Naive B cell (primary cell): ENCODE results near the gene ANKMY1. TPM values are rescaled to one million over a fixed set of nuclear protein-coding genes. Genes with fewer than 3 reads are reported as not detected.

Experiments used
- ATAC-seq, 2 donors: fragments of 150-1000 bp; cut with Tn5 transposase; 2 replicates each; pipeline ENCODE4 v1.10.0; 2021; ENCODE audit warnings: low read depth in 2 of 2, mild to moderate bottlenecking in 2 of 2, moderate library complexity in 2 of 2
- DNase-seq: peaks from one replicate; pipeline ENCODE4 v3.0.0; 2022
- H3K27ac Mint-ChIP-seq, 6 donors: one replicate each; pipeline ENCODE4 v1.8.0; 2020 to 2022; ENCODE audit warnings: mild to moderate bottlenecking in 6 of 6, mixed read lengths in 6 of 6, moderate library complexity in 5 of 6, inconsistent platforms in 2 of 6
- H3K27me3 Mint-ChIP-seq, 3 donors: one replicate each; pipeline ENCODE4 v1.8.0; 2021 to 2022; ENCODE audit warnings: mixed read lengths in 3 of 3, mild to moderate bottlenecking in 1 of 3
- H3K36me3 Mint-ChIP-seq, 2 donors: one replicate each; pipeline ENCODE4 v1.8.0; 2020 to 2022; ENCODE audit warnings: mixed read lengths in 2 of 2, inconsistent platforms in 1 of 2, mild to moderate bottlenecking in 1 of 2
- H3K4me1 Mint-ChIP-seq, 3 donors: one replicate each; pipeline ENCODE4 v1.8.0; 2020 to 2022; ENCODE audit warnings: mixed read lengths in 3 of 3, inconsistent platforms in 1 of 3, mild to moderate bottlenecking in 1 of 3, moderate library complexity in 1 of 3
- H3K4me3 Mint-ChIP-seq, 8 donors: one replicate each; pipeline ENCODE4 v1.8.0; 2020 to 2022; ENCODE audit warnings: mild to moderate bottlenecking in 8 of 8, mixed read lengths in 8 of 8, moderate library complexity in 8 of 8, inconsistent platforms in 2 of 8
- H3K9me3 Mint-ChIP-seq, 7 donors: one replicate each; pipeline ENCODE4 v1.8.0; 2020 to 2022; ENCODE audit warnings: mixed read lengths in 7 of 7, mild to moderate bottlenecking in 5 of 7, inconsistent platforms in 2 of 7, moderate library complexity in 1 of 7
- polyA plus RNA-seq, 6 donors: library from polyadenylated mRNA; unstranded; fragments of 300-500 nt; fragmentation: Illumina TruSeq; gene quantifications; one replicate each; pipeline ENCODE4 v1.2.3, GENCODE V29; 2021; ENCODE audit warnings: low read depth in 6 of 6

The ANKMY1 gene
- polyA plus RNA-seq, 6 donors from 2014 or later, result 5.8 to 21.1 (median 8.9) TPM

DNA sequence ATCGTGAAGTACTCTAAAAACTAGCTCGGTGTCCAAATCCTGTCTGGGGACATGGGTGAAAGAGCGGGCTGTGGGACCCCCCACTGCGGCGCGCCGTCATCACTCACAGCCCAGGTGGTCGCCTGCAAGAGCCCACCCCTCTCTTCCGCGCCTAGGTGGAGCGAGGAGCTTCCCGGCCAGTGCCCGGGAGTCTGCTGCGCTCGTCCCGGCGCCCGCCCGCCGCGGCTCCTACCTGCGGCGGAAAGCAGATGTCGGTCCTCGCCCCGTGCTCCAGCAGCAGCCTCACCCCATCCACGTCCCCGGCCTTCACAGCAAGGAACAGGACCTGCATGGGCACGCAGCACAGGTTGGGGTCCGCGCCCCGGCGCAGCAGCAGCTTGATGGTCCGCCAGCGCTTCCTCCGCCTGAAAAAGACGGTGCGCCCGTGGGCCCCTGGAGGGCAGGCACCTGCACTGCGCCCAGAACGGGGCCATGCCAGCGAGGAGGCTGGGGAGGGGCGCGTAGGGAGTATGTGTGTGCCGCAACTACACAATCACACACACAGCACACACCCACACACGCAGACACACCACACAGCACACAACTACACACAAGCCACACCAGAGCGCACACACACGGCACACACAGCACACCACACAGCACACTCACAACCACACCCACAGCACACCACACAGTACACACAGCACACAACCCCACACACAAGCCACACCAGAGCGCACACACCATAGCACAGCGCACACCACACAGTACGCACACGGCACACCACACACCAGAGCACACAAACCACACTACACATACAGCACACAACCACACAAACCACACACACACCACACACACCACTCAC lies 37.4 kb downstream of the ANKMY1 start:
- H3K27ac Mint-ChIP-seq, result peak overlapping the region in 2 of 6 donors; percentile 70 to 86
- H3K4me3 Mint-ChIP-seq, result no peak overlapping the region
- H3K4me1 Mint-ChIP-seq, result peaks cover 0 to 13% (median 10%) of the 10 kb centered on the region in 3 donors
- peaks cover 28 to 37% of the 10 kb centered on the region in 2 donors for H3K36me3 Mint-ChIP-seq
- H3K27me3 Mint-ChIP-seq, result peaks cover 0 to 7% (median 0%) of the 10 kb centered on the region in 3 donors
- DNase-seq, result no peak
- no peak for ATAC-seq
- H3K9me3 Mint-ChIP-seq, result peaks cover 1 to 22% (median 6%) of the 10 kb centered on the region in 7 donors

DNA sequence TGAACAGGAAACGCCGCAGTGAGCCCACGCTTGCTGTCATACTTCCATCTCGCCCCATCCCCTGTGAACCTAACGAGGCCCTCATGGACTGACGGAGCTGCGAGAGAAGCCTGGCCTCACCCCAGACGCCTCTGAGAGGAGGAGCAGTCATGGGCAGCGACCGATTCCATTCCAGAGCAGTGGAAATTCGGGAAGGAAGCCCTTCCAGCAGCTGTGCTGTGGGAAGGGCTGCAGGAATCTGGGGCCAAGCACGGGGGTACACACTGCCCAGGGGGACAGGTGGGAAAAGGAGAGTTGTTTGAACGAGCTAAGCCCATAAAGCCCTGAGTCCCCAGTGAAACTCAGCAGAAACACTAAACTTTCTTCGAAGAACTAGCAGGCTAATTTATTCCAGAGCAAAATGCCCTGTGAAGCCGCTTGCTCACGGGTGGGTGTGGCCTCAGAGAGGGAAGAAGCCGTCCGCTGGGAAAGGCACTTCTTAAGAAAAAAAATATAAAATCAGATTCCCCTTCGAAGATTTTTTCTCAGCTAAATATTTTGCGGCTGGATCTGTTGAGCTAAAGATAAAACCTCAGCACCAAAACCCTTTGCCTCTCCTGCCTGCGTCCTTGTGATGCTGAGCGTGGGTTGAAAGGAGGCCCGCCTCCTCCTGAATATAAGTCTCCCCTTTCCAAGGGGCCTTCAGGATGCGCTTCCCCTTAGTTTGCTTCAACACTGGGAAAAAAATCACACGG lies 38.2 kb downstream of the ANKMY1 start:
- H3K9me3 Mint-ChIP-seq, result peaks cover 1 to 15% (median 6%) of the 10 kb centered on the region in 7 donors
- H3K27ac Mint-ChIP-seq, result peak overlapping the region in 1 of 6 donors; percentile 86
- H3K27me3 Mint-ChIP-seq, result peaks cover 0 to 7% (median 0%) of the 10 kb centered on the region in 3 donors
- no peak overlapping the region for H3K4me3 Mint-ChIP-seq
- H3K36me3 Mint-ChIP-seq, result peaks cover 22 to 30% of the 10 kb centered on the region in 2 donors
- peaks cover 0 to 8% (median 6%) of the 10 kb centered on the region in 3 donors for H3K4me1 Mint-ChIP-seq
- ATAC-seq (no peak), DNase-seq (no peak)

DNA sequence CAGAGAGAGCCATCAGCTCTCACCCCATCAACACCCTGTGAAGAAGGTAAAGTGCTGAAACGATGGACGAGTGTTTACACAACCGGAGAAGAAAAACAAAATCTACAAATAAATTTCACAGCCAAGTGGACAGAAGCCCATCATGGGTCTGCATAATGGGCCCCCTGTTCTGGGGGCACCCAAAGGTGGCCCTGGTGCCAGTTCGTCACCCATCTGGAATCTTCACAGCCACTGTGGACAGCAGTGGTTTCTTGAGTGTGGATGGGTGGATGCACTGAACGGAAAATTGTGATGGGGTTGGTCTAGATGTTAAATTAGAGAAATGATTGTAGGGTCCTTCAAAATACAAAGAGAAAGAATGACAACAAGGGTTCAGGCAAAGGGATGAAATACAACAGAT lies 38.8 kb downstream of the ANKMY1 start:
- ATAC-seq, result no peak
- H3K27ac Mint-ChIP-seq, result no peak overlapping the region
- peaks cover 0 to 7% (median 0%) of the 10 kb centered on the region in 3 donors for H3K27me3 Mint-ChIP-seq
- peaks cover 0 to 11% (median 6%) of the 10 kb centered on the region in 7 donors for H3K9me3 Mint-ChIP-seq
- no peak overlapping the region for H3K4me3 Mint-ChIP-seq
- H3K4me1 Mint-ChIP-seq, result peaks cover 4 to 13% (median 11%) of the 10 kb centered on the region in 3 donors
- peaks cover 16 to 28% of the 10 kb centered on the region in 2 donors for H3K36me3 Mint-ChIP-seq
- DNase-seq, result no peak

DNA sequence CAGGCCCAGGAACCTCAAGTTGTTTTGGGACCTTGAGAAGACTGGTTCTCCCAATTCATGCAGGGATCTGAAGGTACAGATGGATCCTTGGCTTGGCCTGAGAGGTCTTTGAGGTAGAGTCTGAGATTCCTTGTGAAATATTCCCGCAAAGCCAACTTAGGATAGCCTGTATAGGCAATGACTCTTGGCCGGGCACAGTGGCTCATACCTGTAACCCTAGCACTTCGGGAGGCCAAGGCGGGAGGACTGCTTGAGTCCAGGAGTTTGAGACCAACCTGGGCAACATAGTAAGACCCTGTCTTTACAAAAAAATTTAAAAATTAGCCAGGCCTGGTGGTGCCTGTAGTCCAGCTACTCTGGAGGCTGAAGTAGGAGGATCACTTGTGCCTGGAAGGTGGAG lies 40.4 kb downstream of the ANKMY1 start:
- peaks cover 0 to 7% (median 0%) of the 10 kb centered on the region in 3 donors for H3K27me3 Mint-ChIP-seq
- no peak overlapping the region for H3K4me3 Mint-ChIP-seq
- peaks cover 0 to 9% (median 6%) of the 10 kb centered on the region in 7 donors for H3K9me3 Mint-ChIP-seq
- H3K27ac Mint-ChIP-seq, result no peak overlapping the region
- DNase-seq (no peak), ATAC-seq (no peak)
- peaks cover 13 to 21% (median 21%) of the 10 kb centered on the region in 3 donors for H3K4me1 Mint-ChIP-seq
- peaks cover 4 to 28% of the 10 kb centered on the region in 2 donors for H3K36me3 Mint-ChIP-seq

- Mint-ChIP-seq H3K27ac (peak overlapping the region in 4 of 6 donors; percentile 40 to 96 (median 93)), H3K4me3 (no peak overlapping the region), H3K4me1 (peaks cover 13 to 22% (median 19%) of the 10 kb centered on the region in 3 donors), H3K9me3 (no peaks in the 10 kb centered on the region), H3K36me3 (peaks cover 0 to 23% of the 10 kb centered on the region in 2 donors), H3K27me3 (no peaks in the 10 kb centered on the region)
- ATAC-seq (no peak), DNase-seq (no peak)
Observed at GRCh38 chr2:240514631-240515030, 43.2 kb downstream of the ANKMY1 start.

GRCh38 chr2:240513549-240514287 lies 44.1 kb downstream of the ANKMY1 start:
- H3K27ac Mint-ChIP-seq, result peak overlapping the region; percentile 14 to 96 (median 91)
- no peaks in the 10 kb centered on the region for H3K27me3 Mint-ChIP-seq
- H3K9me3 Mint-ChIP-seq, result peaks cover 0 to 4% (median 0%) of the 10 kb centered on the region in 7 donors
- DNase-seq (peak; percentile 71), ATAC-seq (peak; percentile 97 to 99)
- H3K4me3 Mint-ChIP-seq, result peak overlapping the region in 4 of 8 donors; percentile 1 to 54 (median 12)
- H3K36me3 Mint-ChIP-seq, result peaks cover 2 to 27% of the 10 kb centered on the region in 2 donors
- peaks cover 13 to 22% (median 22%) of the 10 kb centered on the region in 3 donors for H3K4me1 Mint-ChIP-seq

DNA sequence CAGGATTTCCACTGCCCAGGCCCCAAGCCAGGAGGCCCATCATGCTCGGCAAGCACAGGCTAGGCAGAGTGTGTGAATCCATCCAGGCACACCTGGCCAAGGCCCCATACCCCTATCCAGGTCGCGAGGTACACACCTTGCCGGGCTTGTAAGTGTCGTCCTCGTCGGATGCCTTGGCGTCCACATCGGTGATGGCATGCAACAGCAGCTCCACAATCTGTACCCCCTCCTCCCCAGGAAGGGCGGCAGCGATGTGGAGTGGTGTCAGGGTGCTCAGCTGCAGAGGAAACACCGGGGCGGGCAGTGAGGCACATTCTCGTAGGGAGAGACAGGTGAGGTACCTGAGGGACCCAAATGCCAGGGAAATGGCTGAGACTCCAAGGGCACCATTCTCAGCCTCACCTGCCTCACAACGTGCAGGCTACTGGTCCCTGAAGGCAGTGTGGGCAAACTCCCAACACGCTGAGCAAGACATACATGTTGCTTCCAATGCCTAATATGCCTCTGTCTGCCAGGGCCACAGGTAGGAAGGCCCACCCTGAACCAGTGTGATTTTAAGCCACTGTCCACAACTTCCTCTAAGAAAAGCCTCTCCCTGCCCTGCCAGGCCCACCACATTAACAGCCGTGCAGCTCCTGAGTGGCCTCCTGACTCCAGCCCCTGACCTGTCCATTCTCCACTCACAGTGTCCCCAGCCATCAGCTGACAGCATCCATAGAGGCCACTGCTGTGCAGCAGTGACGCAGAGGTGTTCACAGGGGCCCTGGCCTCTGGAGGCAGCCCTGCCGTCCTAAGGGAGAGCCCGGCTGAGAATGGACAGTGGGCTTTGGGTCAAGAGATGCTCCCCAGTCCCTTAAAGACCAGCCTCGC lies 44.9 kb downstream of the ANKMY1 start:
- H3K4me1 Mint-ChIP-seq, result peaks cover 13 to 25% (median 22%) of the 10 kb centered on the region in 3 donors
- H3K4me3 Mint-ChIP-seq, result no peak overlapping the region
- no peaks in the 10 kb centered on the region for H3K27me3 Mint-ChIP-seq
- H3K9me3 Mint-ChIP-seq, result peaks cover 0 to 5% (median 0%) of the 10 kb centered on the region in 7 donors
- ATAC-seq (no peak), DNase-seq (no peak)
- H3K27ac Mint-ChIP-seq, result peak overlapping the region in 2 of 6 donors; percentile 32 to 83
- peaks cover 6 to 30% of the 10 kb centered on the region in 2 donors for H3K36me3 Mint-ChIP-seq

DNA sequence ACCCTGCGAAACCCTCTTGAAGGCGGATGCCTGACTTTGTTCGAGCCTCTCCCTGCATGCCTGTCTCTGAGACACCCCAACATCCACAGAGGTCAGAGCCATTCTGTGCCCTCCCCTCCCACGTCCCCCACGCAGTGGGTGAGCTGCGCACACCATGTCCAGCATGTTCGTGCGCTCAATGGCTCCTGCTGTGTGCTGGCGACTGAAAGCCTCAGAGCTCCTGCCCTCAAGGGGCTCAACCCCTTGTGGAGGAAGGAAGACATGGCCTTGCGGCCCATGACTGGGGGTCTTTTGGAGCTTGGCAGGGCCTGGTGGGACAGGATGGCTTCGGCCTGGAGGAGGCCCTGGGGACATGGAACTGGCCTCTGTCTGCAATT lies 45.7 kb downstream of the ANKMY1 start:
- peaks cover 6 to 30% of the 10 kb centered on the region in 2 donors for H3K36me3 Mint-ChIP-seq

DNA sequence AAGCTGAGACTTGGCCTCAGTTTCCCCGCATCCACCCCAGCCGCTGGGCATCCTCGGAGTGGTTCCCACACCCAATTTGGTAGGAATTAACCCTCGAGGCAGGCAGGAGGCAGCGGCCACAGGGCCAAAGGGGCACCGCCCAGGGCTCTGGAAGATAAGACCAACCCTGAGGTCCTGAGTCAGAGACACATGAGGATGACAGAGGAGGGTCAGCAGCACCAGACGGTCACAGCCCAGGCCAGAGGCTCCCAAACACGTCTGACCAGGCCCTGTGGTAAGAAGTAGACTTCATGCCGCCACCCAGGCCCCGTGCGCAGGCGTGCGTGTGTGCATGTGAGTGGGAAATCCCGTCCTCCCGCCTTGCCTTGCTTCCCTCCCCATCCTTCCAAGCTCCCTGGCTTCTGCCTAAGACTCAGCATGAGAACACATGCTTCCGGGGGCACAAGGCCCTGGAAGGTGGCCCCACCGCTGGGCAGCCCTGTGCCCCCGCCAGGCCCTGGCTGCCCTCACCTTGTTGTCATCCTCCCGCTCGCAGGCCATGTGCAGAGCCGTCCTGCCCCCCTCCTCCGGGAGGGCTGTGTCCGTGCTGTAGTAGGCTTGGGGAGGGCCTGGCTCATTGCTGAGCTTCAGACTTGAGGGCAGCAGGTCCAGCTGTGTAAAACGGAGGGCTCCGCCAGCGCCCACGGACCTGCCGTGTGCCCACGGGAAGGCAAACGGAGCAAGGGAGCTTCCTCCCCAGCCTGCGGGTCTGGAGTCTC lies 46.3 kb downstream of the ANKMY1 start:
- Mint-ChIP-seq H3K4me1 (peaks cover 13 to 25% (median 22%) of the 10 kb centered on the region in 3 donors), H3K9me3 (peaks cover 0 to 5% (median 0%) of the 10 kb centered on the region in 7 donors), H3K27ac (peak overlapping the region in 1 of 6 donors; percentile 16), H3K27me3 (no peaks in the 10 kb centered on the region), H3K36me3 (peaks cover 6 to 30% of the 10 kb centered on the region in 2 donors), H3K4me3 (no peak overlapping the region)
- DNase-seq (no peak), ATAC-seq (no peak)

More for the DNA sequence above, 45.7 kb downstream of the ANKMY1 start:
- Mint-ChIP-seq H3K27ac (peak overlapping the region in 1 of 6 donors; percentile 83), H3K4me1 (peaks cover 13 to 25% (median 22%) of the 10 kb centered on the region in 3 donors), H3K27me3 (no peaks in the 10 kb centered on the region), H3K9me3 (peaks cover 0 to 5% (median 0%) of the 10 kb centered on the region in 7 donors), H3K4me3 (peak overlapping the region in 1 of 8 donors; percentile 66)
- DNase-seq, result no peak
- ATAC-seq, result no peak

GRCh38 chr2:240510513-240511210 lies 47.1 kb downstream of the ANKMY1 start:
- H3K9me3 Mint-ChIP-seq, result peaks cover 0 to 5% (median 0%) of the 10 kb centered on the region in 7 donors
- no peaks in the 10 kb centered on the region for H3K27me3 Mint-ChIP-seq
- ATAC-seq (no peak), DNase-seq (no peak)
- H3K36me3 Mint-ChIP-seq, result peaks cover 6 to 30% of the 10 kb centered on the region in 2 donors
- peak overlapping the region in 2 of 6 donors; percentile 16 to 56 for H3K27ac Mint-ChIP-seq
- peaks cover 13 to 25% (median 22%) of the 10 kb centered on the region in 3 donors for H3K4me1 Mint-ChIP-seq
- no peak overlapping the region for H3K4me3 Mint-ChIP-seq
